ENCODE results near the gene ARHGAP4.

DNA sequence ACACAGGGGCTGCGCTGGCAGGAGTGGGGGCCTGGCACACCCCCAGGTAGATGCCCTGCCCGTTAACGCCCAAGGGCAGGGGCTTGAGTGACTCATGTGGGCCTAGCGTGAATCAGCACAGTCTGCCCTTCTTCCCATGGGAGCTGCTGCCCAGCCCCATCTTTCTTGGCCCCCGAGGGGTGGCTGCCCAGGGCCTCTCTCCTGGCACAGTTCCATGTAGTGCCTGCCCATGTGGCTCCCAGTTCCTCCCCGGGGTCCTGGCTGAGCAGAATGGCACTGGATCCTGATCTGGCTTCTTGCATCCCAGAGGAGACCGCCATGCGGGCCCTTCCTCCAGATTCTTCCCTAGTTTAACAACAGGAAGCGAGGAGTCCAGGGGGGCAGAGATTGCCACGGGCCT, 23.7 kb downstream of the ARHGAP4 start:
- TF ChIP-seq ZNF274 (IDR thresholded peaks at IDR 0.05; ENCODE audit: low read depth, low read length) (no peak), YY1 (IDR thresholded peaks at IDR 0.05; ENCODE audit: insufficient read depth, insufficient read length) (no peak)

All from NT2/D1 (cell line).